Omental fat pad (tissue), 4 donors: ENCODE data around the gene FGF12. TPM values are rescaled to one million over a fixed set of nuclear protein-coding genes. Genes with fewer than 3 reads are reported as not detected.

ENCODE experiments used
- ATAC-seq: fragments of 150-250 bp; one replicate; pipeline ENCODE4 v1.9.1; 2016; ENCODE audit warnings: mild to moderate bottlenecking, moderate library complexity; ENCODE audit not compliant: low FRiP score
- DNase-seq: peaks from one replicate; pipeline ENCODE4 v3.0.0-alpha.2; 2019; ENCODE audit warnings: low spot score
- CTCF ChIP-seq, 3 donors: fragments of 450-650 bp; IDR thresholded peaks; one replicate each; pipeline ENCODE4 v1.5.1; 2016 to 2017; ENCODE audit warnings: antibody characterized with exemption in 3 of 3, mild to moderate bottlenecking in 3 of 3, moderate library complexity in 2 of 3
- total RNA-seq, 4 donors: library from RNA; depleted of rRNA; stranded (reverse); fragments of >200 nt; gene quantifications; one replicate each; pipeline ENCODE4 v1.1.0, GENCODE V29; 2016

The FGF12 gene
- total RNA-seq, 4 donors from 2014 or later, result 2.4 to 9.3 (median 2.9) TPM

GRCh38 chr3:192575879-192576506 is 151.3 kb downstream of the FGF12 start:
- TF ChIP-seq CTCF (IDR thresholded peaks at IDR 0.05), result no peak
- DNase-seq, result no peak
- ATAC-seq, result no peak

- ATAC-seq, result no peak
- no peak for TF ChIP-seq CTCF (IDR thresholded peaks at IDR 0.05)
- DNase-seq, result no peak
These were observed 154.1 kb downstream of the FGF12 start for GRCh38 chr3:192573240-192573639.

GRCh38 chr3:192570821-192571791 is 156.2 kb downstream of the FGF12 start:
- DNase-seq (no peak), ATAC-seq (peak; percentile 87)
- TF ChIP-seq CTCF (IDR thresholded peaks at IDR 0.05), result no peak

GRCh38 chr3:192570315-192570714 is 157.0 kb downstream of the FGF12 start:
- peak; percentile 34 for ATAC-seq
- no peak for DNase-seq
- no peak for TF ChIP-seq CTCF (IDR thresholded peaks at IDR 0.05)

- TF ChIP-seq CTCF (IDR thresholded peaks at IDR 0.05), result peak in 2 of 3 donors; percentile 24 to 35
- DNase-seq, result peak; percentile 77
These were observed 160.5 kb downstream of the FGF12 start for GRCh38 chr3:192566706-192567290.

GRCh38 chr3:192564611-192565010 is 162.7 kb downstream of the FGF12 start:
- DNase-seq (no peak), ATAC-seq (no peak)
- no peak for TF ChIP-seq CTCF (IDR thresholded peaks at IDR 0.05)

More at GRCh38 chr3:192566706-192567290, 160.5 kb downstream of the FGF12 start:
- peak; percentile 76 for ATAC-seq
